Left ventricle myocardium inferior (tissue), 1 donor: ENCODE data around the gene UQCC2. TPM values are rescaled to one million over a fixed set of nuclear protein-coding genes. Genes with fewer than 3 reads are reported as not detected.

Source experiments
- DNase-seq: peaks from one replicate; pipeline ENCODE4 v3.0.0-alpha.2; 2020
- H3K27ac ChIP-seq: fragments of 200-600 bp; replicated peaks from 2 replicates; pipeline ENCODE4 v1.8.0; 2021
- H3K27me3 ChIP-seq: fragments of 200-600 bp; 2 replicates; pipeline ENCODE4 v1.8.0; 2021; ENCODE audit warnings: low read depth
- H3K36me3 ChIP-seq: fragments of 200-600 bp; 2 replicates; pipeline ENCODE4 v1.8.0; 2021
- H3K4me1 ChIP-seq: fragments of 200-600 bp; 2 replicates; pipeline ENCODE4 v1.8.0; 2021
- H3K4me3 ChIP-seq: fragments of 200-600 bp; 2 replicates; pipeline ENCODE4 v1.8.0; 2021; ENCODE audit warnings: mild to moderate bottlenecking, moderate library complexity
- H3K9me3 ChIP-seq: fragments of 200-600 bp; replicated peaks from 2 replicates; pipeline ENCODE4 v1.8.0; 2021
- intact Hi-C: fragments of 100-400 bp; cut with micrococcal nuclease; formaldehyde crosslinking; loops from one replicate; pipeline ENCODE4 v1.11.0; 2022
- total RNA-seq: library from RNA; stranded (reverse); fragmentation: NEBNext Ultra II Directional; extraction: Animal tissue kit (Norgen Biotek cat#: 25700); gene quantifications from one replicate; pipeline ENCODE4 v1.2.1, GENCODE V29; 2021
- TF ChIP-seq, protein P1 (sequence below): fragments of 200-600 bp; IDR thresholded peaks from 2 replicates; pipeline ENCODE4 v1.8.0; 2021; ENCODE audit warnings: antibody characterized with exemption, mild to moderate bottlenecking, borderline replicate concordance
- donor health status: DM: no; HTN: yes; CAD: no; lungs with severe emphysema.

UQCC2 gene
- total RNA-seq, 1 donor from 2014 or later, result 199 TPM

DNA sequence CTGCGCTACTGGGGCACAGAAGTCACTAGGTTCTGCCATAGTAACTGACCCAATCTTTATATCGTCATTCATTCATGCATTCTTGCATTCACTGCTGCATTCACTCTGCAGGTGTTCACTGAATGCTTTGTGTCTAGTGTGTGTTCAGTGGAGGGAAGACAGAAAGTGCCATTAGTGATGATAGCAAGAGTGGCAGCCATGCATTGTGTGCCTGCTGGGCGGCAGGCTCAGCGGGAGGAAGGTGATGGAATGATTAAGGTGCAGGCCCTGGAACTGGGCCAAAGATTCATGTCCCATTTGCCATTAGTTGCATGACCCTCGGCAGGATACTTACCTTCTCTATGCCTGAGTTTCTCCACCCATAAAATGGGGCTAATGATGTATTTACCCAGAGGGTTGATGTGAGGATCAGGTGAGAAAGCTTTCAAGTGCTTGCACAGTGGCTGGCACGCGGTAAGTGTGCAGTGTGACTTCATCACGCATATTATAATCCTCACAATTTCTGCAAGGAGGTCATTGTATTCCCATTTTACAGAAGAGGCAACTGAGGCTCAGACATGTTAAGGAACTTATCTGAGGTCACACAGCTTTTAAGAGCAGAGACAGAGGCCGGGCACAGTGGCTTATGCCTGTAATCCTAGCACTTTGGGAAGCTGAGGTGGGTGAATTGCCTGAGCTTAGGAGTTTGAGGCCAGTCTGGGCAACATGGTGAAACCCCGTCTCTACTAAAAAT is 50.2 kb downstream of the UQCC2 start:
- no peaks in the 10 kb centered on the region for H3K27me3 ChIP-seq
- no peak overlapping the region for H3K4me3 ChIP-seq
- DNase-seq, result no peak
- intact Hi-C loops, result no loop called here
- H3K9me3 ChIP-seq, result no peaks in the 10 kb centered on the region
- H3K27ac ChIP-seq, result no peak overlapping the region
- no peaks in the 10 kb centered on the region for H3K4me1 ChIP-seq
- TF ChIP-seq, protein P1, sequence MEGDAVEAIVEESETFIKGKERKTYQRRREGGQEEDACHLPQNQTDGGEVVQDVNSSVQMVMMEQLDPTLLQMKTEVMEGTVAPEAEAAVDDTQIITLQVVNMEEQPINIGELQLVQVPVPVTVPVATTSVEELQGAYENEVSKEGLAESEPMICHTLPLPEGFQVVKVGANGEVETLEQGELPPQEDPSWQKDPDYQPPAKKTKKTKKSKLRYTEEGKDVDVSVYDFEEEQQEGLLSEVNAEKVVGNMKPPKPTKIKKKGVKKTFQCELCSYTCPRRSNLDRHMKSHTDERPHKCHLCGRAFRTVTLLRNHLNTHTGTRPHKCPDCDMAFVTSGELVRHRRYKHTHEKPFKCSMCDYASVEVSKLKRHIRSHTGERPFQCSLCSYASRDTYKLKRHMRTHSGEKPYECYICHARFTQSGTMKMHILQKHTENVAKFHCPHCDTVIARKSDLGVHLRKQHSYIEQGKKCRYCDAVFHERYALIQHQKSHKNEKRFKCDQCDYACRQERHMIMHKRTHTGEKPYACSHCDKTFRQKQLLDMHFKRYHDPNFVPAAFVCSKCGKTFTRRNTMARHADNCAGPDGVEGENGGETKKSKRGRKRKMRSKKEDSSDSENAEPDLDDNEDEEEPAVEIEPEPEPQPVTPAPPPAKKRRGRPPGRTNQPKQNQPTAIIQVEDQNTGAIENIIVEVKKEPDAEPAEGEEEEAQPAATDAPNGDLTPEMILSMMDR, result no peak
- peaks cover 25% of the 10 kb centered on the region for H3K36me3 ChIP-seq

GRCh38 chr6:33659986-33660385 is 51.5 kb downstream of the UQCC2 start:
- Histone ChIP-seq H3K4me3 (no peak overlapping the region), H3K27ac (no peak overlapping the region), H3K4me1 (no peaks in the 10 kb centered on the region), H3K9me3 (no peaks in the 10 kb centered on the region), H3K36me3 (peaks cover 18% of the 10 kb centered on the region), H3K27me3 (no peaks in the 10 kb centered on the region)
- intact Hi-C loops, result no loop called here
- DNase-seq, result no peak
- TF ChIP-seq, protein P1, result no peak

- intact Hi-C loops, result no loop called here
- Histone ChIP-seq H3K9me3 (no peaks in the 10 kb centered on the region), H3K4me1 (no peaks in the 10 kb centered on the region), H3K27me3 (no peaks in the 10 kb centered on the region), H3K4me3 (no peak overlapping the region), H3K36me3 (peaks cover 13% of the 10 kb centered on the region), H3K27ac (no peak overlapping the region)
- no peak for DNase-seq
- TF ChIP-seq, protein P1, result no peak
These were observed 52.4 kb downstream of the UQCC2 start for GRCh38 chr6:33658982-33659689.

GRCh38 chr6:33656844-33657243 is 54.7 kb downstream of the UQCC2 start:
- no peak overlapping the region for H3K4me3 ChIP-seq
- TF ChIP-seq, protein P1, result no peak
- H3K9me3 ChIP-seq, result no peaks in the 10 kb centered on the region
- H3K4me1 ChIP-seq, result peaks cover 5% of the 10 kb centered on the region
- H3K27me3 ChIP-seq, result no peaks in the 10 kb centered on the region
- no peak for DNase-seq
- H3K27ac ChIP-seq, result no peak overlapping the region
- peaks cover 18% of the 10 kb centered on the region for H3K36me3 ChIP-seq
- intact Hi-C loops, result no loop called here

DNA sequence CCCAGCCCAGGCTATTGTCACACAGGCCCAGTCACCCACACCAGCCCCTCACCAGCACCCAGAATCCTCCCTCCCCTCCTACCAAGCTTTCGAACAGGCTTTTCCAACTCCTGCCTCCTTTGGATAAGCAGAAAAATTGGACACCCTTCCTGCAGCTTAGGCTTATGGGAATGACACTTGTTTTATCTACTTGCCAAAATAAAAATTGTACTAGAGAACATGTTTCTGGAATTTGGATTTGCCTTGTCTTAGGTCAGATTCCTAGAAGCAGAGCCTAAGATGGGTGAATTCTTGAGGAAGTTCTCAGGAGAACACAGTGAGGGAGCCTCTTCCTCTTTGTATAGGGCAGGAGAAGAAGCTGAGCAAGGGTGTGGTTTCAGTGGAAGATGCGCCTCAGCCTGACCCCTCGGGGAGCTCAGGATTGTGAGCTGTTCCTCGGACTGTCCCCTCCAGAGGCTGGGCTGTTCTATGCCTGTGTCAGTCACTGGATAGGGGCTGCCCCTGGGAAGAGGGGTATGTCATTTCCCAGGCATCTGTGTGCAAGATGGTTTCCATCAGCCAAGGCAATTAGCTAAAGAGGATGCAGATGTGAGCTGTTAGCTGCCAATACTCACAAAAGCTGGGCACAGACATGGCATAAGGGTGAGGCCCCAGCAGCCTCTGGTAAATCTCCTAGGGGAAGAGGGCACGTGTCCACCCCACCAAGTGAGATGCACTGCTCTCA is 56.5 kb downstream of the UQCC2 start:
- Histone ChIP-seq H3K4me1 (peaks cover 10% of the 10 kb centered on the region), H3K4me3 (no peak overlapping the region), H3K9me3 (no peaks in the 10 kb centered on the region), H3K27me3 (no peaks in the 10 kb centered on the region), H3K36me3 (peaks cover 18% of the 10 kb centered on the region), H3K27ac (no peak overlapping the region)
- DNase-seq, result no peak
- intact Hi-C loops, result no loop called here
- TF ChIP-seq, protein P1, result no peak
